HepG2 (cell line): ENCODE results near the gene RAD18. TPM values are rescaled to one million over a fixed set of nuclear protein-coding genes. Genes with fewer than 3 reads are reported as not detected.

ENCODE experiments used
- ATAC-seq: fragments of 200-7000 bp; cut with Tn5 transposase; 3 replicates; pipeline ENCODE4 v1.9.1; 2020; ENCODE audit warnings: mild to moderate bottlenecking, moderate library complexity
- BruUV-seq: library from RNA; stranded (reverse); fragments of 400-500 nt; replicated peaks from 2 replicates; lab custom pipeline; 2021; lab: Mats Ljungman, UMichigan
- CTCF ChIA-PET: fragments of 300-600 bp; formaldehyde crosslinking; extraction: SDS; loops from one replicate; lab custom pipeline; 2021; ENCODE audit warnings: low total read pairs, inconsistent platforms, low intra/inter-chr PET ratio; lab: Yijun Ruan, JAX
- POLR2A ChIA-PET: fragments of 350-600 bp; sonication (Branson Sonifier 250); formaldehyde crosslinking; loops from one replicate; lab custom pipeline; 2020; ENCODE audit warnings: antibody characterized with exemption, inconsistent platforms; lab: Yijun Ruan, JAX
- DNase-seq: peaks from one replicate; pipeline ENCODE4 v3.0.0-alpha.2; 2015; ENCODE audit warnings: low spot score
- FAIRE-seq: peaks from 3 replicates; lab custom pipeline; 2011; peaks lifted over from hg19 to GRCh38; lab: Jason Lieb, UNC
- H2AFZ ChIP-seq: one replicate; pipeline ENCODE4 v1.6.1; 2011; ENCODE audit warnings: low read length, inconsistent platforms
- H3K27ac ChIP-seq: fragments of 300-600 bp; 3 replicates; pipeline ENCODE4 v1.8.0; 2011; ENCODE audit warnings: mixed run types, mild to moderate bottlenecking, mixed read lengths, low read length, inconsistent platforms; ENCODE audit not compliant: insufficient read depth; ENCODE audit errors: extremely low read length
- H3K27me3 ChIP-seq, 2 experiments: fragments of 200-600 bp in 1 of 2; 2 replicates in 1 of 2; 3 replicates in 1 of 2; pipeline versions ENCODE4 v1.6.0 to v1.8.0; 2011; ENCODE audit warnings: low read length in 2 of 2, mild to moderate bottlenecking in 2 of 2, moderate library complexity in 2 of 2, inconsistent platforms in 1 of 2; ENCODE audit not compliant: insufficient read depth in 2 of 2, control insufficient read depth in 1 of 2
- H3K36me3 ChIP-seq, 2 experiments: fragments of 200-600 bp in 1 of 2; replicated peaks in 1 of 2; 2 replicates in 1 of 2; 3 replicates in 1 of 2; pipeline versions ENCODE4 v1.5.1 to v1.8.0; 2011; ENCODE audit warnings: low read length in 2 of 2, inconsistent platforms in 1 of 2; ENCODE audit not compliant: insufficient read depth in 2 of 2, control insufficient read depth in 1 of 2
- H3K4me1 ChIP-seq: 2 replicates; pipeline ENCODE4 v1.5.1; 2012; ENCODE audit warnings: low read length, inconsistent platforms; ENCODE audit not compliant: insufficient read depth
- H3K4me2 ChIP-seq: 2 replicates; pipeline ENCODE4 v1.6.0; 2011; ENCODE audit warnings: low read depth, low read length, inconsistent platforms
- H3K4me3 ChIP-seq, 3 experiments: fragments of 200-600 bp in 1 of 3; sonication (generic), shearing (Covaris generic) in 1 of 3; replicated peaks in 1 of 3; 2 replicates each; pipeline ENCODE4 v1.5.1; 2011 to 2016; ENCODE audit warnings: low read length in 3 of 3, inconsistent platforms in 2 of 3, low read depth in 2 of 3, mild to moderate bottlenecking in 2 of 3, control low read depth in 1 of 3, mixed read lengths in 1 of 3; ENCODE audit not compliant: insufficient read depth in 1 of 3
- H3K79me2 ChIP-seq: one replicate; pipeline ENCODE4 v1.6.1; 2011; ENCODE audit warnings: low read length, inconsistent platforms; ENCODE audit not compliant: insufficient read depth
- H3K9ac ChIP-seq: 2 replicates; pipeline ENCODE4 v1.6.0; 2011; ENCODE audit warnings: mild to moderate bottlenecking, low read depth, low read length, inconsistent platforms; ENCODE audit not compliant: insufficient read depth
- H3K9me3 ChIP-seq: 2 replicates; pipeline ENCODE4 v1.5.1; 2012; ENCODE audit warnings: mild to moderate bottlenecking, low read length
- H4K20me1 ChIP-seq: 2 replicates; pipeline ENCODE4 v1.6.0; 2011; ENCODE audit warnings: inconsistent platforms, mild to moderate bottlenecking, low read length, moderate library complexity; ENCODE audit not compliant: insufficient read depth
- HCFC1 ChIP-seq: fragments of 150-350 bp; IDR thresholded peaks from 2 replicates; pipeline ENCODE4 v1.6.1; 2014; ENCODE audit warnings: low read depth, low read length
- NFKB2 ChIP-seq: sonication (generic); formaldehyde crosslinking; IDR thresholded peaks from 2 replicates; pipeline ENCODE4 v1.4.0; 2020; ENCODE audit warnings: missing genetic modification reagents, borderline replicate concordance
- ZMYM2 ChIP-seq: sonication (generic); formaldehyde crosslinking; IDR thresholded peaks from 2 replicates; pipeline ENCODE4 v1.8.0; 2022; ENCODE audit warnings: mild to moderate bottlenecking, missing genetic modification reagents
- WGBS: methylation state at CpG from one replicate; pipeline ENCODE4 v1.1.6; 2017; ENCODE audit warnings: low lambda C conversion rate; 5-methylcytosine and 5-hydroxymethylcytosine counted together
- in situ Hi-C: cut with HindIII; loops from 2 replicates; pipeline ENCODE4 v1.10.0; 2017; ENCODE audit warnings: low pct_unique_long_range_greater_than_20kb; ENCODE audit not compliant: extremely low pct_ligation_motif_present
- intact Hi-C: fragments of 100-400 bp; cut with micrococcal nuclease; formaldehyde crosslinking; loops from one replicate; pipeline ENCODE4 v1.10.0; 2022; ENCODE audit not compliant: unreplicated experiment
- polyA plus RNA-seq, 8 experiments: library from polyadenylated mRNA; depleted of rRNA in 3 of 8; stranded (reverse) in 7 of 8; unstranded in 1 of 8; fragments of >200 nt; fragmentation: Illumina TruSeq in 4 of 8; extraction: Trizol in 4 of 8; gene quantifications; 2 replicates each; pipeline versions ENCODE4 v1.2.1 to v1.2.3, GENCODE V29; 2011 to 2016; ENCODE audit warnings: low read depth in 4 of 8, missing spikeins in 1 of 8, mixed read lengths in 1 of 8; ENCODE audit not compliant: insufficient read depth in 1 of 8
- total RNA-seq, 5 experiments: library from RNA; depleted of rRNA; stranded (reverse); fragments of >200 nt; fragmentation: Illumina TruSeq; extraction: Trizol; gene quantifications; 2 replicates each; pipeline ENCODE4 v1.2.3, GENCODE V29; 2016; ENCODE audit warnings: low read depth in 1 of 5
- TF ChIP-seq, protein P1 (sequence below): fragments of 450-650 bp; IDR thresholded peaks from 2 replicates; pipeline ENCODE4 v1.6.1; 2017
- TF ChIP-seq, protein P2 (sequence below): sonication (generic); formaldehyde crosslinking; IDR thresholded peaks from 2 replicates; pipeline ENCODE4 v1.4.0; 2020; ENCODE audit warnings: mild to moderate bottlenecking, missing genetic modification reagents
- TF ChIP-seq, protein P3 (sequence below): sonication (generic); formaldehyde crosslinking; IDR thresholded peaks from 2 replicates; pipeline ENCODE4 v1.5.1; 2020; ENCODE audit warnings: mild to moderate bottlenecking, missing genetic modification reagents, moderate library complexity
- TF ChIP-seq, protein P4 (sequence below): sonication (generic); formaldehyde crosslinking; conservative IDR thresholded peaks from 2 replicates; pipeline ENCODE4 v1.8.1; 2023; ENCODE audit warnings: missing genetic modification reagents
- TF ChIP-seq, protein P5 (sequence below): sonication (generic); formaldehyde crosslinking; IDR thresholded peaks from 2 replicates; pipeline ENCODE4 v1.4.0; 2020; ENCODE audit warnings: mild to moderate bottlenecking, missing genetic modification reagents

Gene RAD18
- total and polyA plus RNA-seq, 2 of the 13 experiments (the other 11 are each of a cell fraction or from before 2014, with no cell fraction given), result 5.9 to 20.7 TPM

DNA sequence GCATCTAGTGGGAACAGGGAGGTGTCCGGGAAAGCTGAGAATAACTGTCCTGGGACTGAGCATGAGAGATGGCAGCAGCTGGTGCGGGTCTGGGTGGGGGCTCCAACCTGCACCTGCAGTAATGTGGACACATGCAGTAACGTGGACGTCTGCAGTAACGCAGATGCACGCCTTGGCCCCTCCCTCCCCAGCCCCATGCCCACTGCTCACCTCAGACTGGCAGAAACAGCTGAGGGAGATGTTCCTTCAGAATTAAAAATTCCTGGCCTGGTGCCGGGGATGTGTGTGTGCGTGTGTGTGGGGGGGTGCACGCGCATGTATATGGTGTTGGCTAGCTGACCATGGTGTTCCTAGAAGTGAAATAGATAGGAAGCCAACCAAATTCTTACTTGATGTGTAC lies 107.2 kb downstream of the RAD18 start:
- Histone ChIP-seq H4K20me1 (no peaks in the 10 kb centered on the region), H3K4me2 (no peak overlapping the region), H3K36me3 (no peaks in the 10 kb centered on the region), H3K79me2 (no peaks in the 10 kb centered on the region), H3K27ac (no peak overlapping the region), H3K9me3 (no peaks in the 10 kb centered on the region), H3K4me1 (no peaks in the 10 kb centered on the region), H3K4me3 (no peak overlapping the region), H2AFZ (no peak overlapping the region), H3K9ac (no peak overlapping the region), H3K27me3 (no peaks in the 10 kb centered on the region)
- DNase-seq, result no peak
- intact Hi-C loops, result no loop called here
- FAIRE-seq, result no peak
- BruUV-seq, result no TSS peak
- no peak for ATAC-seq
- CTCF ChIA-PET, result no interaction called here
- POLR2A ChIA-PET, result no interaction called here
- 95% methylated on average over 10 of the region's 10 CpGs for WGBS
- in situ Hi-C loops, result no loop called here
- TF ChIP-seq, protein P1, sequence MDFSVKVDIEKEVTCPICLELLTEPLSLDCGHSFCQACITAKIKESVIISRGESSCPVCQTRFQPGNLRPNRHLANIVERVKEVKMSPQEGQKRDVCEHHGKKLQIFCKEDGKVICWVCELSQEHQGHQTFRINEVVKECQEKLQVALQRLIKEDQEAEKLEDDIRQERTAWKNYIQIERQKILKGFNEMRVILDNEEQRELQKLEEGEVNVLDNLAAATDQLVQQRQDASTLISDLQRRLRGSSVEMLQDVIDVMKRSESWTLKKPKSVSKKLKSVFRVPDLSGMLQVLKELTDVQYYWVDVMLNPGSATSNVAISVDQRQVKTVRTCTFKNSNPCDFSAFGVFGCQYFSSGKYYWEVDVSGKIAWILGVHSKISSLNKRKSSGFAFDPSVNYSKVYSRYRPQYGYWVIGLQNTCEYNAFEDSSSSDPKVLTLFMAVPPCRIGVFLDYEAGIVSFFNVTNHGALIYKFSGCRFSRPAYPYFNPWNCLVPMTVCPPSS, result no peak
- TF ChIP-seq, protein P2, sequence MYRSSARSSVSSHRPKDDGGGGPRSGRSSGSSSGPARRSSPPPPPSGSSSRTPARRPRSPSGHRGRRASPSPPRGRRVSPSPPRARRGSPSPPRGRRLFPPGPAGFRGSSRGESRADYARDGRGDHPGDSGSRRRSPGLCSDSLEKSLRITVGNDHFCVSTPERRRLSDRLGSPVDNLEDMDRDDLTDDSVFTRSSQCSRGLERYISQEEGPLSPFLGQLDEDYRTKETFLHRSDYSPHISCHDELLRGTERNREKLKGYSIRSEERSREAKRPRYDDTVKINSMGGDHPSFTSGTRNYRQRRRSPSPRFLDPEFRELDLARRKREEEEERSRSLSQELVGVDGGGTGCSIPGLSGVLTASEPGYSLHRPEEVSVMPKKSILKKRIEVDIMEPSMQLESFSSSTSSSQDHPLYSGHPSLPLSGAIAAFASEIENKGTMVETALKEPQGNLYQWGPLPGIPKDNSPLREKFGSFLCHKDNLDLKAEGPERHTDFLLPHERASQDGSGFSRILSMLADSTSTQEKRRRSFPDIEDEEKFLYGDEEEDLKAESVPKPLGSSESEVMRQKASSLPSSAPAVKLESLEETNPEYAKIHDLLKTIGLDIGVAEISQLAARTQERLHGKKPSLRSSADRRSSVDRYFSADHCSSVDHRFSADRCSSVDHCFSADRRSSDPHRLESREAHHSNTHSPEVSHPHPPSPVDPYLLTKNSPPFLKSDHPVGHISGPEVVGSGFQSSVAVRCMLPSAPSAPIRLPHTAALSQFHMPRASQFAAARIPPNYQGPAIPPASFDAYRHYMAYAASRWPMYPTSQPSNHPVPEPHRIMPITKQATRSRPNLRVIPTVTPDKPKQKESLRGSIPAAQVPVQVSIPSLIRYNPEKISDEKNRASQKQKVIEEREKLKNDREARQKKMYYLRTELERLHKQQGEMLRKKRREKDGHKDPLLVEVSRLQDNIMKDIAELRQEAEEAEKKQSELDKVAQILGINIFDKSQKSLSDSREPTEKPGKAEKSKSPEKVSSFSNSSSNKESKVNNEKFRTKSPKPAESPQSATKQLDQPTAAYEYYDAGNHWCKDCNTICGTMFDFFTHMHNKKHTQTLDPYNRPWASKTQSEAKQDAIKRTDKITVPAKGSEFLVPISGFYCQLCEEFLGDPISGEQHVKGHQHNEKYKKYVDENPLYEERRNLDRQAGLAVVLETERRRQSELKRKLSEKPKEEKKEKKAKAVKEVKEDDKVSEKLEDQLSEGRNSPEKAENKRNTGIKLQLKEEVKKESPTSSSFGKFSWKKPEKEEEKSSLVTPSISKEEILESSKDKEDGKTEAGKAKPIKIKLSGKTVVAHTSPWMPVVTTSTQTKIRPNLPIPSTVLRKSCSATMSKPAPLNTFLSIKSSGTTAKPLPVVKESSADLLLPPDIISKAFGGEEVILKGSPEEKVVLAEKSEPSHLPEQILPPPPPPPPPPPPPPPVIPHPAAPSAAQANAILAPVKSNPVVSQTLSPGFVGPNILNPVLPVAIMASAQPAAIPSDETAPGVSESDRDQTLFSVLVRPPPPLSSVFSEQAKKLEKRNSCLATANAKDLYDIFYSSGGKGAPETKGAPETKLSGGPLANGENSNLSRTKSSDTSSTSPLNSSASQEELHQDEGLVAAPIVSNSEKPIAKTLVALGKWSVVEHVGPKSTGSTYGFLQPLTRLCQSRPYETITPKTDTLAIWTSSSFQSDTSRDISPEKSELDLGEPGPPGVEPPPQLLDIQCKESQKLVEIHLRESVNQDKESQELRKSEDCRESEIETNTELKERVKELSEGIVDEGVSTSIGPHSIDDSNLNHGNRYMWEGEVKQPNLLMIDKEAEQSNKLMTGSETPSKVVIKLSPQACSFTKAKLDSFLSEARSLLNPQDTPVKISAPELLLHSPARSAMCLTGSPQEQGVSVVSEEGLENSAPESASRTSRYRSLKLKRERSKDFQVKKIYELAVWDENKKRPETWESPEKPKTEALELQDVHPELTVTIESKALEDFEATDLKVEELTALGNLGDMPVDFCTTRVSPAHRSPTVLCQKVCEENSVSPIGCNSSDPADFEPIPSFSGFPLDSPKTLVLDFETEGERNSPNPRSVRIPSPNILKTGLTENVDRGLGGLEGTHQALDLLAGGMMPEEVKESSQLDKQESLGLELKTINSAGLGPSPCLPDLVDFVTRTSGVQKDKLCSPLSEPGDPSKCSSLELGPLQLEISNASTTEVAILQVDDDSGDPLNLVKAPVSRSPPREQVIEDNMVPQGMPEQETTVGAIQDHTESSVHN (CRISPR knock-in tag), result no peak
- TF ChIP-seq NFKB2 (CRISPR knock-in tag), result no peak
- TF ChIP-seq, protein P3, sequence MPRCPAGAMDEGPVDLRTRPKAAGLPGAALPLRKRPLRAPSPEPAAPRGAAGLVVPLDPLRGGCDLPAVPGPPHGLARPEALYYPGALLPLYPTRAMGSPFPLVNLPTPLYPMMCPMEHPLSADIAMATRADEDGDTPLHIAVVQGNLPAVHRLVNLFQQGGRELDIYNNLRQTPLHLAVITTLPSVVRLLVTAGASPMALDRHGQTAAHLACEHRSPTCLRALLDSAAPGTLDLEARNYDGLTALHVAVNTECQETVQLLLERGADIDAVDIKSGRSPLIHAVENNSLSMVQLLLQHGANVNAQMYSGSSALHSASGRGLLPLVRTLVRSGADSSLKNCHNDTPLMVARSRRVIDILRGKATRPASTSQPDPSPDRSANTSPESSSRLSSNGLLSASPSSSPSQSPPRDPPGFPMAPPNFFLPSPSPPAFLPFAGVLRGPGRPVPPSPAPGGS (CRISPR knock-in tag), result no peak
- TF ChIP-seq, protein P4, sequence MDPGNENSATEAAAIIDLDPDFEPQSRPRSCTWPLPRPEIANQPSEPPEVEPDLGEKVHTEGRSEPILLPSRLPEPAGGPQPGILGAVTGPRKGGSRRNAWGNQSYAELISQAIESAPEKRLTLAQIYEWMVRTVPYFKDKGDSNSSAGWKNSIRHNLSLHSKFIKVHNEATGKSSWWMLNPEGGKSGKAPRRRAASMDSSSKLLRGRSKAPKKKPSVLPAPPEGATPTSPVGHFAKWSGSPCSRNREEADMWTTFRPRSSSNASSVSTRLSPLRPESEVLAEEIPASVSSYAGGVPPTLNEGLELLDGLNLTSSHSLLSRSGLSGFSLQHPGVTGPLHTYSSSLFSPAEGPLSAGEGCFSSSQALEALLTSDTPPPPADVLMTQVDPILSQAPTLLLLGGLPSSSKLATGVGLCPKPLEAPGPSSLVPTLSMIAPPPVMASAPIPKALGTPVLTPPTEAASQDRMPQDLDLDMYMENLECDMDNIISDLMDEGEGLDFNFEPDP (CRISPR knock-in tag), result no peak
- TF ChIP-seq, protein P5, sequence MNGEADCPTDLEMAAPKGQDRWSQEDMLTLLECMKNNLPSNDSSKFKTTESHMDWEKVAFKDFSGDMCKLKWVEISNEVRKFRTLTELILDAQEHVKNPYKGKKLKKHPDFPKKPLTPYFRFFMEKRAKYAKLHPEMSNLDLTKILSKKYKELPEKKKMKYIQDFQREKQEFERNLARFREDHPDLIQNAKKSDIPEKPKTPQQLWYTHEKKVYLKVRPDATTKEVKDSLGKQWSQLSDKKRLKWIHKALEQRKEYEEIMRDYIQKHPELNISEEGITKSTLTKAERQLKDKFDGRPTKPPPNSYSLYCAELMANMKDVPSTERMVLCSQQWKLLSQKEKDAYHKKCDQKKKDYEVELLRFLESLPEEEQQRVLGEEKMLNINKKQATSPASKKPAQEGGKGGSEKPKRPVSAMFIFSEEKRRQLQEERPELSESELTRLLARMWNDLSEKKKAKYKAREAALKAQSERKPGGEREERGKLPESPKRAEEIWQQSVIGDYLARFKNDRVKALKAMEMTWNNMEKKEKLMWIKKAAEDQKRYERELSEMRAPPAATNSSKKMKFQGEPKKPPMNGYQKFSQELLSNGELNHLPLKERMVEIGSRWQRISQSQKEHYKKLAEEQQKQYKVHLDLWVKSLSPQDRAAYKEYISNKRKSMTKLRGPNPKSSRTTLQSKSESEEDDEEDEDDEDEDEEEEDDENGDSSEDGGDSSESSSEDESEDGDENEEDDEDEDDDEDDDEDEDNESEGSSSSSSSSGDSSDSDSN (CRISPR knock-in tag), result no peak
- TF ChIP-seq ZMYM2 (CRISPR knock-in tag), result no peak
- no peak for TF ChIP-seq HCFC1
